Neural cell (in vitro differentiated cells): ENCODE results near the gene SYP. TPM values are rescaled to one million over a fixed set of nuclear protein-coding genes. Genes with fewer than 3 reads are reported as not detected.

Source experiments
- H2AFZ ChIP-seq: fragments of 200-600, 300-800 bp; sonication (generic), shearing (Covaris generic); 2 replicates; pipeline ENCODE4 v1.6.0; 2014; ENCODE audit warnings: low read depth, mild to moderate bottlenecking, antibody characterized with exemption, low read length, moderate library complexity
- H3F3A ChIP-seq: fragments of 200-600 bp; shearing (Covaris generic); 2 replicates; pipeline ENCODE4 v1.6.1; 2016; ENCODE audit warnings: mild to moderate bottlenecking, moderate library complexity, mixed read lengths, antibody characterized with exemption, low read length; ENCODE audit not compliant: insufficient read depth, poor library complexity, severe bottlenecking
- H3K27ac ChIP-seq: fragments of 200-600, 300-800 bp; sonication (generic), shearing (Covaris generic); 2 replicates; pipeline ENCODE4 v1.5.1; 2014; ENCODE audit warnings: mild to moderate bottlenecking, low read length, moderate library complexity
- H3K27me3 ChIP-seq: fragments of 300-800, 200-600 bp; sonication (generic), shearing (Covaris generic); 2 replicates; pipeline ENCODE4 v1.6.0; 2014; ENCODE audit warnings: mild to moderate bottlenecking, low read depth, low read length, moderate library complexity; ENCODE audit not compliant: insufficient read depth
- H3K36me3 ChIP-seq: fragments of 300-800, 200-600 bp; sonication (generic), shearing (Covaris generic); 2 replicates; pipeline ENCODE4 v1.5.1; 2014; ENCODE audit warnings: mild to moderate bottlenecking, antibody characterized with exemption, low read length, moderate library complexity; ENCODE audit not compliant: insufficient read depth
- H3K4me2 ChIP-seq: fragments of 300-800, 200-600 bp; sonication (generic), shearing (Covaris generic); 2 replicates; pipeline ENCODE4 v1.6.0; 2014; ENCODE audit warnings: mild to moderate bottlenecking, low read length
- H3K4me3 ChIP-seq: fragments of 300-800, 200-600 bp; sonication (generic), shearing (Covaris generic); 2 replicates; pipeline ENCODE4 v1.5.1; 2014; ENCODE audit warnings: mild to moderate bottlenecking, low read length, moderate library complexity
- H3K79me2 ChIP-seq: fragments of 200-600 bp; shearing (Covaris generic); replicated peaks from 2 replicates; pipeline ENCODE4 v1.6.0; 2014; ENCODE audit warnings: mild to moderate bottlenecking, low read length, moderate library complexity; ENCODE audit not compliant: insufficient read depth
- H3K9ac ChIP-seq: fragments of 300-800, 200-600 bp; sonication (generic), shearing (Covaris generic); 2 replicates; pipeline ENCODE4 v1.6.1; 2016; ENCODE audit warnings: mild to moderate bottlenecking, low read length, mixed read lengths
- H3K9me2 ChIP-seq: fragments of 200-600 bp; shearing (Covaris generic); 2 replicates; pipeline ENCODE4 v1.6.1; 2016; ENCODE audit warnings: mild to moderate bottlenecking, low read length, mixed read lengths; ENCODE audit not compliant: insufficient read depth
- H3K9me3 ChIP-seq: fragments of 200-600, 300-800 bp; sonication (generic), shearing (Covaris generic); 2 replicates; pipeline ENCODE4 v1.6.1; 2016; ENCODE audit warnings: mild to moderate bottlenecking, mixed run types, low read length, moderate library complexity, mixed read lengths
- H4K20me1 ChIP-seq: fragments of 200-600 bp; shearing (Covaris generic); 2 replicates; pipeline ENCODE4 v1.6.1; 2016; ENCODE audit warnings: mild to moderate bottlenecking, mixed run types; ENCODE audit not compliant: insufficient read depth
- CTCF ChIP-seq: fragments of 450-650 bp; IDR thresholded peaks from 2 replicates; pipeline ENCODE4 v1.5.1; 2014; ENCODE audit warnings: antibody characterized with exemption, mild to moderate bottlenecking, moderate library complexity; ENCODE audit not compliant: poor library complexity, severe bottlenecking
- EP300 ChIP-seq: fragments of 450-650 bp; conservative IDR thresholded peaks from 2 replicates; pipeline ENCODE4 v1.6.1; 2014; ENCODE audit warnings: antibody characterized with exemption, mild to moderate bottlenecking, moderate library complexity; ENCODE audit not compliant: poor library complexity, severe bottlenecking
- EZH2 ChIP-seq: fragments of 200-600, 300-800 bp; shearing (Covaris generic), sonication (generic); IDR thresholded peaks from 2 replicates; pipeline ENCODE4 v1.6.1; 2014; ENCODE audit warnings: antibody characterized with exemption, low read length, borderline replicate concordance, mild to moderate bottlenecking; ENCODE audit not compliant: insufficient read depth, poor library complexity, severe bottlenecking
- MXI1 ChIP-seq: fragments of 450-650 bp; conservative IDR thresholded peaks from 2 replicates; pipeline ENCODE4 v1.6.1; 2014; ENCODE audit warnings: antibody characterized with exemption, mild to moderate bottlenecking; ENCODE audit not compliant: poor library complexity, severe bottlenecking
- POLR2AphosphoS5 ChIP-seq: IDR thresholded peaks from 2 replicates; pipeline ENCODE4 v1.6.1; 2012
- RAD21 ChIP-seq: fragments of 450-650 bp; conservative IDR thresholded peaks from 2 replicates; pipeline ENCODE4 v1.6.1; 2014; ENCODE audit warnings: antibody characterized with exemption, mild to moderate bottlenecking, moderate library complexity
- REST ChIP-seq: IDR thresholded peaks from 2 replicates; pipeline ENCODE4 v1.6.1; 2012; ENCODE audit warnings: borderline replicate concordance
- SMC3 ChIP-seq: fragments of 450-650 bp; conservative IDR thresholded peaks from 2 replicates; pipeline ENCODE4 v1.6.1; 2014; ENCODE audit warnings: antibody characterized with exemption, mild to moderate bottlenecking, moderate library complexity; ENCODE audit not compliant: poor library complexity
- TAF1 ChIP-seq: IDR thresholded peaks from 2 replicates; pipeline ENCODE4 v1.6.1; 2012; ENCODE audit warnings: low read depth
- polyA plus RNA-seq: library from polyadenylated mRNA; depleted of rRNA; stranded (reverse); fragments of >200 nt; gene quantifications from 2 replicates; pipeline ENCODE4 v1.2.3, GENCODE V29; 2014

Gene SYP
- polyA plus RNA-seq, 1 donor from 2014 or later: 240 TPM

- Histone ChIP-seq H3K36me3 (no peaks in the 10 kb centered on the region), H3K9me3 (no peaks in the 10 kb centered on the region), H3K9ac (no peak overlapping the region), H3K4me2 (no peak overlapping the region), H2AFZ (no peak overlapping the region), H3F3A (no peaks in the 10 kb centered on the region), H3K27ac (no peak overlapping the region), H3K4me3 (no peak overlapping the region), H3K9me2 (no peaks in the 10 kb centered on the region), H3K79me2 (no peaks in the 10 kb centered on the region), H4K20me1 (no peaks in the 10 kb centered on the region), H3K27me3 (no peaks in the 10 kb centered on the region)
- no peak for TF ChIP-seq EP300
- TF ChIP-seq CTCF: no peak
- no peak for TF ChIP-seq MXI1
- no peak for TF ChIP-seq POLR2AphosphoS5
- TF ChIP-seq RAD21: no peak
- TF ChIP-seq EZH2: no peak
- TF ChIP-seq TAF1: no peak
- TF ChIP-seq SMC3: no peak
- no peak for TF ChIP-seq REST
Observed at GRCh38 chrX:49227726-49228125, 27.7 kb upstream of the SYP start.

GRCh38 chrX:49226946-49227345 is 27.0 kb upstream of the SYP start:
- Histone ChIP-seq H2AFZ (no peak overlapping the region), H3F3A (no peaks in the 10 kb centered on the region), H3K27me3 (no peaks in the 10 kb centered on the region), H3K9me3 (no peaks in the 10 kb centered on the region), H3K79me2 (no peaks in the 10 kb centered on the region), H3K27ac (no peak overlapping the region), H3K4me3 (no peak overlapping the region), H4K20me1 (no peaks in the 10 kb centered on the region), H3K4me2 (no peak overlapping the region), H3K36me3 (no peaks in the 10 kb centered on the region), H3K9ac (no peak overlapping the region), H3K9me2 (no peaks in the 10 kb centered on the region)
- no peak for TF ChIP-seq RAD21
- TF ChIP-seq MXI1: no peak

GRCh38 chrX:49225858-49226257 is 25.9 kb upstream of the SYP start:
- Histone ChIP-seq H3K27ac (no peak overlapping the region), H3K9ac (no peak overlapping the region), H3K4me3 (no peak overlapping the region), H4K20me1 (no peaks in the 10 kb centered on the region), H3K9me3 (no peaks in the 10 kb centered on the region), H2AFZ (no peak overlapping the region), H3F3A (no peaks in the 10 kb centered on the region), H3K79me2 (no peaks in the 10 kb centered on the region), H3K9me2 (no peaks in the 10 kb centered on the region), H3K27me3 (no peaks in the 10 kb centered on the region), H3K36me3 (no peaks in the 10 kb centered on the region), H3K4me2 (no peak overlapping the region)
- TF ChIP-seq TAF1 (no peak), POLR2AphosphoS5 (no peak), SMC3 (no peak), REST (no peak), RAD21 (no peak), EZH2 (no peak), EP300 (no peak), MXI1 (no peak)
